ENCODE data around the gene NEO1.

Gene NEO1

GRCh38 chr15:73338058-73338457 is 285.8 kb downstream of the NEO1 start:
- no peak for TF ChIP-seq CTCF (IDR thresholded peaks at IDR 0.05; ENCODE audit: insufficient read depth, low read depth, low read length, missing control alignments)
- H3K4me3 ChIP-seq (ENCODE audit: low read length) = no peak overlapping the region
- DNase-seq (ENCODE audit: low read depth) = no peak

- no peak overlapping the region for H3K4me3 ChIP-seq (ENCODE audit: low read length)
- DNase-seq (ENCODE audit: low read depth) = no peak
- no peak for TF ChIP-seq CTCF (IDR thresholded peaks at IDR 0.05; ENCODE audit: insufficient read depth, low read depth, low read length, missing control alignments)
Measured at GRCh38 chr15:73338606-73339374, 286.5 kb downstream of the NEO1 start.

GRCh38 chr15:73340502-73341192 is 288.4 kb downstream of the NEO1 start:
- no peak for DNase-seq (ENCODE audit: low read depth)
- TF ChIP-seq CTCF (IDR thresholded peaks at IDR 0.05; ENCODE audit: insufficient read depth, low read depth, low read length, missing control alignments) = no peak
- H3K4me3 ChIP-seq (ENCODE audit: low read length) = no peak overlapping the region

GRCh38 chr15:73341886-73342600 is 289.8 kb downstream of the NEO1 start:
- TF ChIP-seq CTCF (IDR thresholded peaks at IDR 0.05; ENCODE audit: insufficient read depth, low read depth, low read length, missing control alignments) = no peak
- no peak for DNase-seq (ENCODE audit: low read depth)
- no peak overlapping the region for H3K4me3 ChIP-seq (ENCODE audit: low read length)

GRCh38 chr15:73344056-73344455 is 291.8 kb downstream of the NEO1 start:
- DNase-seq (ENCODE audit: low read depth) = no peak
- TF ChIP-seq CTCF (IDR thresholded peaks at IDR 0.05; ENCODE audit: insufficient read depth, low read depth, low read length, missing control alignments) = no peak
- H3K4me3 ChIP-seq (ENCODE audit: low read length) = no peak overlapping the region

- no peak overlapping the region for H3K4me3 ChIP-seq (ENCODE audit: low read length)
- DNase-seq (ENCODE audit: low read depth) = no peak
- no peak for TF ChIP-seq CTCF (IDR thresholded peaks at IDR 0.05; ENCODE audit: insufficient read depth, low read depth, low read length, missing control alignments)
Measured at GRCh38 chr15:73345658-73346057, 293.4 kb downstream of the NEO1 start.

Measured in epithelial cell of esophagus (primary cell).